IPS-11a (cell line): Measurements from ENCODE around the gene MTUS2.

Experiments used
- H3K4me3 ChIP-seq: one replicate; pipeline ENCODE4 v1.5.1; 2013; ENCODE audit warnings: low read depth, low read length, control low read depth

Gene MTUS2

DNA sequence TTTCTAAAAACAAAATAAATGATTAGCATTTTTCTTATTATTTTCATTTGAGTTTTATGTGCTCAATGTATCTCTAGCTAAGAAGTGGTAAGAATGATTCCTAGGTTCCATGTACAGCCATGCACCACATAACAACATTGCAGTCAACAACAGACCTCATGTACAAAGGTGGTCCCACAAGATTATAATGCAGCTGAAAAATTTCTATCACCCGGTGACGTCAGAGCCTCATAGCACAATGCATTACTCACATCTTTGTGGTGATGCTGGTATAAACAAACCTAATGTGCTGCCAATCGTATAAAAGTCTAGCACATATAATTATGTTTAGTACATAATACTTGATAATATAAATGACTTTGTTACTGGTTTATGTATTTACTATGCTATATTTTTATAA, 654.9 kb downstream of the MTUS2 start:
- no peak overlapping the region for H3K4me3 ChIP-seq

DNA sequence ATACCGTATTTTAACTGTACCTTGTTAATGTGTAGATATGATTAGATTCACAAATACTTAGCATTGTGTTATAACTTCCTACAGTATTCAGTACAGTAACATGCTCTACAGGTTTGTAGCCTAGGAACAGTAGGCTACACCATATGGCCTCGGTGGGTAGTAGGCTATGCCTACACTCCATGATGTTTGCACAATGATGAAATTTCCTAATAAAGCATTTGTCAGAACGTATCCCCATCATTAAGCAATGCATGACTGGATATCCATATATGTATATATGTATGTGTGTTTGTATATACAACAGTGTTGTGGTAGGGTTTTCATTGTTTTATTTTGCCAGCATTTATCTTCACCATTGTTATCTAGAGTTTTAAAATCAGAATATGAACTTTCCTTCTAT, 655.9 kb downstream of the MTUS2 start:
- no peak overlapping the region for H3K4me3 ChIP-seq

DNA sequence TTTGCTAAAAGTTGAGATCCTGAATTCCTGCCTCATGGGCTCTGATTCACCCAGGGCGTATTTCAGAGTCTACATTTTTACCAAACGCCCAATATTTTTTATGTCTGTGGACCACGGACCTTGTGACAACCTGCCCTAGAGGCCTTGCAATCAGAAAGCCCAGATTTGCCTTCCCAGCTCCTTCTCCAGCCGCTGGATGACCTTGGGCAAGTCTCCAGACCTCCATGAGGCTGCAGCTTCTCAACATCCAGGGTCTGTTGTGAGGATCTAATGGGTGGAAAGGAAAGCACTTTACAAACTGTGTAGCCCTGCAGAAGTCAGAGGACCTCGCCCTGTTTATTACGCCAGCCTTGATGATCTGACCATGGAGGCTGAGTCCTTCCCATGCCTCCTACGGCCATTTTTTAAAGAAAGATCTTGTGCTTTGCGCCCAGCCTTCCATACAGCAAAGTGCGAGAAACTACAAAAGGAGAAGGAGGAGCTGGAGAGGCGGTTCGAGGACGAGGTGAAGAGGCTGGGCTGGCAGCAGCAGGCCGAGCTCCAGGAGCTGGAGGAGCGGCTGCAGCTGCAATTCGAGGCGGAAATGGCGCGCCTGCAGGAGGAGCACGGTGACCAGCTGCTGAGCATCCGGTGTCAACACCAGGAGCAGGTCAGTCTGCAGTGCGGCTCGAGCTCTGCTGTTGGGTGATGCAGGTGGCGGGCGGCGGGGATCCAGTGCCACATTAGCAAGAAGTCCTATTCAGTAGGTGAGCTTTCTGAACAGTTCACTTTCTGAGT, 659.8 kb downstream of the MTUS2 start:
- no peak overlapping the region for H3K4me3 ChIP-seq

DNA sequence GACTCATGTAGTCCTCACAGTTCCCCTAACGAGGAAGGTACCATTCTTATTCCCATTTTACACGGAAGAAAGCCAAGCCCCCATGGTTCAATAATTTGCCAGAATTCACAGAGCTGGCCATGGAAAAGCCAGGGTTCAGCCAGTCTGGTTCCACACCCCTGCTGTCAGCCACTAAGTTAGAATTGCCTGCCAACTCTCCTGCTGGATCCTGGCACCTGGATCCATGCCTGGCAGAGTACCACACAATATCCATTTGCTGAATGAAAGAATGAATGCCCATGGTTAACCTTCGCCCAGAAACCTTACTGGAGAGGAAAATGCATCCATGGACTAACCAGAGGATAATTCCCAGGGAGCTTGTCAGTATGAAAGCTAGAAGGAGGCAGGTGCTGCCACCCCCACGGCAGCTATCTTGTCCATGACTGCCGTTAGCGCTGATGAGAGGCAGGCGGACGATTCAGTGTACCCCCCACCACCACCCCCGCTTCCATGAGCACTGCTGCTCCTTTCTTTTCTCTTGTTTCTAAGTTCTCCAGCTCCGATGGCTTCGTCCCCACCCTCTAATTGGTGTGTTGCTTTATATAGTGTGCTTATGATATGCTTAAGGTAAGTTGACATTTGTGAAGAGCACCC, 660.9 kb downstream of the MTUS2 start:
- no peak overlapping the region for H3K4me3 ChIP-seq

DNA sequence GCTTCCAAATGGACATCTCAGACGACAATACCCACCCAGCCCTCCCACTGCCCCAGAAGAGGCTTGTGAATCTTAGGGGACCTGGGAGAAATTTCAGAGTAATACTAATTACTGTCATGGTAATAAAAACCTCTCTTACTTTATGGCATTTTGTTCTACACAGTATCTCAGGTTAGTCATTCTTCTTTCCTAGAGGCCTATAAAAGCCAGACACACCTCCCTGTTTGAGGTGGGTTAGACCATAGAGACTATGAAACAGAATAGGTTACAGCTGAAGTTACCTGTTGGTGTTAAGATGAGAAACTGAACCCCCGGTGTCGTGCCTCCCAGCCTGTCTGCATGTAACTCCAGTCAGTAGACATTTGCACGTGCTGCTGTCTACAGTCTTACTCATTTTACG, 661.5 kb downstream of the MTUS2 start:
- no peak overlapping the region for H3K4me3 ChIP-seq

DNA sequence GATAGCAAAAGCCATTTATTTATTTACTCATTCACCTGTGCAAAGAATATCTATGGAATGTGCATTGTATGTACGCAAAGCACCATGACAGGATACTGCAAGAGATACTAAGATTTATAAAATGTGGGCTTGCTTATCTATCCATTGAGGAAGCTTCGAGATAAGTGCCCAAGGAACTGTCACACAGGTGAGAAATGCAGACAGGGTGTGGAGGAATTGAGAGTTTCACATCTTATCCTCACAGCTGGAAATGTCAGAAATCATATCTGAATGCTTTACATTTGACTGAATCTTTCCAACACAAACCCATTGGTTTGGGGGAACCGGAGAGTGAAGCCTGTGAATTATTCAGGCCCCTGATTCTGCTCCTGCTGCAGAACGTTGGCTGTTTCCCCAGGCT, 662.4 kb downstream of the MTUS2 start:
- no peak overlapping the region for H3K4me3 ChIP-seq

DNA sequence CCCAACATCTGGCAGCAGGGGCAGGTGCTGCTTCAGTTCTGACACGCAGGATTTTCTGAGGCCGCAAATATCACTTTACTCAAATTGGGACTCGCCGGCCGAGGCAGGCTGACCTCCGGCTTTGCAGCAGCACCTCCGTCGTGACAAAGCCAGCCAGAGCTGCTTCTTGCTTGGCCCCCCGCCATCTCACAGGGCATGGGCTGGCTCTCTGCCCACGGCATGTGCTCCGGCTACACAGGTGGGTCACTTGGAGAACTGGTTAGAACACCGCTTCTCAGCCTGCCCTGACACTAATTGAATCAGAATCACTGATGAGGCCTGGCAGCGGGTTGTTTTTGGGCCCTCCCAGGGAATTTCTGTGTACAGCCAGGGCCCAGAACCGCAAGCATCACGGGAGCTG, 663.1 kb downstream of the MTUS2 start:
- H3K4me3 ChIP-seq: no peak overlapping the region

DNA sequence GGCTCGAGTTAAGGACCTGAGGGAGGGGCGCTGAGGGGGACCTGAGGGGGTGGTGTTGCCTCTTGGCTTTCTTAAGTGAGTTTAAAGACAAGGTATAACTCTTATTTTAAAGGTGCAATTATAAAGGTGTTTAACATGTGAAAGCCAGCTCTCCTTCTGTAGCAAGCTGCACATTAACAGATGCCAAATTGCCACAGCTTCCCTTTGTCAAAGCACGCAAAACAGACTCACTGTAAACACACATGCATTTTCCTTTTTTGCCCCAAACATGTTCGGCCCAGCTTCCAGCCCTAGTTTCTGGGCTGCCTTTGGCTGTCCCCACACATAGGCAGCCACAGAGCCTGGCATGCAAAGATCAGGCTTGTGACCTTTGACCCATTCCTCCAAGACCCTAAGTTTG, 663.5 kb downstream of the MTUS2 start:
- H3K4me3 ChIP-seq: no peak overlapping the region

DNA sequence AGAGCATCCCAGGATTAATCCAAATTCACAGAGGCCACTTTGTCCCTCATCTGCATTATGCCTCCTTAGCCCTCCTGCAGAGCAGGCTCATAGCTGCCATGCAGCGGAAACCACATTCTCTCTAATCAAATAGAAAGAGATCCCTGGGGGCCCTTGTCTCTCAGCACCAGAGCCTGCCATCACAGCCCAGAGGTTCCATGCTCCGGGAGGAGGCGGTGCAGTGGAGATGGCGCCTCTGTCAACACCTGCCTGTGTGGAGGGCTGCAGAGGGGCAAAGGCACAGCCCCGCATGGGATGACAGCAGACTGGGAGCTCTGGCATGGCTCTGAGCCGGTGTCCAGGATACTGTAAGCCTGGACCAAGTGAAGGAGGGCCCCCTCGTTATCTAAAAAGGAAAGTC, 664.1 kb downstream of the MTUS2 start:
- no peak overlapping the region for H3K4me3 ChIP-seq

DNA sequence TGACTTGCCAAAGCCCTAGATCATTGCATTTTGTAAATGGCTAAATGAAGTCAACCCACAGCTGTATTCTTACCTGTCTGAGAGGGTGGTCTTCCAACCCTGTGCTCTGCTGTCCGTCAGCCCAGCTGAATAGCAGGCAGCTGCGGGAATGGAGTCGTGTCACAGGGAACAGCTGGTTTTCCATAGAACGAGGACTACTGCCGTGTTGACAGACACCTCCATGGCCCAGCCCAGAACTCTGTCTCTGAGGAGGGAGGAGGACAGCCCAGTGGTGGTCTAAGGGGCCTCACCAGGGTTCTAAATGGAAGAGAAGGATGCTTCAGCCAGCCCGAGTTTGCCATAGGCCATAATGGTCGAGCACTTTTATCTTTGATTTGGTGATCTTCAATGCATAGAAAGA, 664.7 kb downstream of the MTUS2 start:
- no peak overlapping the region for H3K4me3 ChIP-seq

DNA sequence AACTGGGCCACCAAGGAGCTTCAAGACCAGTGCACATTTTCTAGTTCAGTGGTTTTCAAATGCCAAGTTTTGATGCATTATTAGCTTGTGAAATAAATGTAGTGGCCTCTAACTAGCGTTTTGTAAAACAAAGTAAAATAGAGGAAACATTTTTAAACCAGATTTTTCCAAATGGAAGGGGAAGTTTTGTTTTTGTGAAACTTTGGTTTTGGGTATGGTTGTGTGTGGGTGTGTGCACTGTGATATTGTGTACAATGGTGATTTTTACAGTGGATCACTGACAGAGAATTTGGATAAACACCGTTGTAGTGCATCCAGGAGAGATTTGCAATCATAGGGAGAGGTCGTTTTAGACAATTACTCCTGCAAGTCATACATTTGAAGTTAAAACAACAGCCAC, 666.4 kb downstream of the MTUS2 start:
- no peak overlapping the region for H3K4me3 ChIP-seq

DNA sequence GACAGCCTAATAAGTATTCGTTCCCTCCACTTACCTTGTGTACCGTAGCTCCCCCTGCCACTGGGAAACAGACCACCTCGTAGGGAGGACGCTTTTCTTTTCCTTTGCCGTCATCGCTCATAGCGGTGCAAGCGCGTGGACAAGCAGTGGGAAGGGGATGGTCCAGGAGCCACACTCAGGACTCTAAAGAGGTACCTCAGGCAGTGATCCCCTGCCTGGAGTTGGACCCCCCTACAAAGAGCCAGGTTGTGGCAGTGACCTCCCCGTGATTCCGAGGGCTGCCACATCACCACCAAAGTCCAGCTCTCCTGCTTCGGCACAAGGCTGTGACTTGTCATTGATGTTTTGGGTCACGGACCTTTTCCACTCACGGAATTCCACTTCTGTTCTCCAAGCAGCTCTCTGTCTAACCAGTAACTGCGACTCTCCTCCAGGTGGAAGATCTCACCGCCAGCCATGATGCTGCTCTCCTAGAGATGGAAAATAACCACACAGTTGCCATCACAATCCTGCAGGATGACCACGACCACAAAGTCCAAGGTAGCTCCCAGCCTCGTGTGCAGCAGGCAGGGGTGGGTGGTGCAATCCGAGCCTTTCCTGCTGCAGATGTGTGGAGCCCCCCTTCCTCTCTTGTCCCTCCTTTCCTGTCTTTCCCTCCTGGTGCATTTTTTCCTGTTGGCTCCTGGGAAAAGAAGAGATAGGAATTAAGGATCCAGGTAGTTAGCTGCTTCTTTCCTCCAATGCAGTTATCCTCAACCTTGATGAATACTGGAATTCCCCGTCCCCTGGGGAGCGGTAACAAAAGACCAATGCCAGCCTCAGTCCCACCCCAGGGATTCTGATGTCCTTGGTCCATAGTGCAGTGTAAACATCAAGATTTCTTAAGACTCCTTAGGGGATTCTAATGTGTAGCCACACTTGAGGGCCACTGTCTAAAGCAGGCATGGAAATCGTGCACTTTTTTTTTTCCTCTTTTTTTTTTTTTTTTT, 667.6 kb downstream of the MTUS2 start:
- H3K4me3 ChIP-seq: no peak overlapping the region

DNA sequence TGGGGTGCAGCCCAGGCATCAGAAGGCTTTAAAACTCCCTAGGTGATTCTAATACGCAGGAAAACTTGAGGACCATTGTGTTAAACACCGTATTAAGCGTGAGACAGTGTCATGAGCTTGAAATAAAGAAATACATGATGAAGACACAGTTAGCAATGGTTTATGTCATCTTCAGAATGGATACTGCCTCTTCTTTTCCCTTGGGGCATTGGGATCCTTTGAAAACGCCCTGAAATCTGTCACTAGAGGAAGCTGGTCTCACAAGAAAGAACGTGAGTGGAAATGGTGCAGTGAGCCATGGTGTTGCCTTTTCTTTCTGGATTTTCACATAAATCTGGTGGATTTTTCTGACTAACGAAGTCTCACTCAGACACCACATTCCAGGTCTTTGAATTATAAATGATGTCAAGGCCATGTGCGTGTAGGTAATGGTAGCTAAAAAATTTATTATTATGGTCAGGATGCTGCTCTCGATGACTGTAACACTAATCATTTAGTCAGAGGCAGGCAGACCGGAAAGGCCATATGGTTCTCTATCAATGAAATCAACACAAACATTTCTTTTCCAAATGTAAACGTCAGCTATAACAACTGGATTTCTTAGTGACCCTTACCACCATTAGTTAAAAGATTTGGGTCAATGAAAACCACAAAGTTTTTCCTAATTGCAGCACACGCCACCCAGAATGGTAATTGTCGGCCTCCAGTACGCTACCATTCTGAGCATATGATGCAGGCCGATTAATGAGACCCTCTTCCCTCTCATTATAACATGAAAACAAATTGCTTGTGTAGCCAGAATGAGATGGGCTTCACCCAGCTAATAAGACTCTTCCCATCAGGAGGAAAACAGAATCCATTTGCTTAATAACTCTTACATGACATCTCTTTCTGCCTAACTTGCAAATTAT, 669.8 kb downstream of the MTUS2 start:
- no peak overlapping the region for H3K4me3 ChIP-seq

DNA sequence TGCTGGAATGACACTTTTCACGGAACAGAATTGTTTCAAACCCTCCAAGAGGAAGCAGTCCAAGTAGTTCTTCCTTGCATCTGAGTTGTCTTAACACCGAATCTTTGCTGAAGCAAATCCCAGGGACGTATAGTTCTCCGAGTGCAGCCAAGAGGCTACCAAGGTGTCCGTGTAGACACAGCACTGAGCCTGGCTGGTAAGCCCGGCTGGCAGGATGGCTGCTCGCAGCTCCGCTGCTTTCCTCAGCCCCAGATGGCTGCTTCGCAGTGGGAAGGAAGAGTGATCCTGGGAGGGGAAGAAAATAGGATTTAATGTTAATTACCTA, 670.4 kb downstream of the MTUS2 start:
- no peak overlapping the region for H3K4me3 ChIP-seq

DNA sequence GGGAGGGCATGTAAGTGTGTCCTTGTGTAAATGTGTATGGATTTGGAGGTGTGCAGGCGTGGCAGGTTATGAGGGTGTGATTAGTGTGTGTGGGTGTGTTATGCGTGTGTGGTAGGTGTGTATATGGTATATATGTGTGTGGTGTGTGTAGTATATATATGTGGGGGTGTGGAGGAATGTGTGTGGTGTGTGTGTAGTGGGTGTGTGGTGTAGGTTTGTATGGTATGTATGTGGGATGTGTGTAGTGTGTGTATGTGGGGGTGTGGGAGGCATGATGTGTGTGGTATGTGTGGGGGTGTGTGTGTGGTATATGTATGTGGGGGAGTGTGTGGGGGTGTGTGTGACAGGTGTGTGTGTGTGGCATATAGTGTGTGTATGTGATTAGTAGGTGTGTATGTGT, 671.1 kb downstream of the MTUS2 start:
- H3K4me3 ChIP-seq: no peak overlapping the region

DNA sequence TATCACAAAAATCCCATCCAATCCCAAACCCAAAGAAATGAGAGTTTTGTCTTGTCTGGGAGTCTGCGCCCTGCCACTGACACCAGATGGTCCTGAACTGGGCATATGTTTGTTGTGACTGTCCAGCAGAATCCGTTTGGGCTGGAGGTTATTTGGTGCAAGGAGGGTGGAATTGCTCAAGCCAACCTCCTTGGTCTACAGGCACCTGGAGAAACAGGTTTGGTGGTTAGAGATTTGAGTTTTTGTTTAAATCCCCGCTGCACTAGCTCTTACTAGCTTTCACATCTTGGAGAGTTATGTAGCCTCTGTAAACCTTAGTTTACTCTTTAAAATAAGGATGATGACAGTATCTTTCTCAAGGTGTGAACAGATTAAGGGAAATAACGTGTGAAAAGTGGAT, 673.7 kb downstream of the MTUS2 start:
- no peak overlapping the region for H3K4me3 ChIP-seq

DNA sequence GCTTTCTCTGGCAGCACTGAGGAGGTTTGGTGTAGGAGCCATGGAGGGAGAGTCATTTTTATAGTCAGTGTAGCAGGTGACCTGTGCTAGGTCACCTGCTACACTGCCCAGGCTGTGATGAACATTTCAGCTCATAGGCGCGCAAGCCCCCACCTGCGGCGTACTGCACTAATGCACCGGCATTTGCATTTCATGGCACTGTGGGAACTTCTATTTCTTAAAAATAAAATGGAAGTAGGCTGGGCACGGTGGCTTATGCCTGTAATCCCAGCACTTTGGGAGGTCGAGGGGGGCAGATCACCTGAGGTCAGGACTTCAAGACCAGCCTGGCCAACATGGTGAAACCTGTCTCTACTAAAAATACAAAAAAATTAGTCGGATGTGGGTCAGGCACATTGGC, 674.4 kb downstream of the MTUS2 start:
- H3K4me3 ChIP-seq: no peak overlapping the region

DNA sequence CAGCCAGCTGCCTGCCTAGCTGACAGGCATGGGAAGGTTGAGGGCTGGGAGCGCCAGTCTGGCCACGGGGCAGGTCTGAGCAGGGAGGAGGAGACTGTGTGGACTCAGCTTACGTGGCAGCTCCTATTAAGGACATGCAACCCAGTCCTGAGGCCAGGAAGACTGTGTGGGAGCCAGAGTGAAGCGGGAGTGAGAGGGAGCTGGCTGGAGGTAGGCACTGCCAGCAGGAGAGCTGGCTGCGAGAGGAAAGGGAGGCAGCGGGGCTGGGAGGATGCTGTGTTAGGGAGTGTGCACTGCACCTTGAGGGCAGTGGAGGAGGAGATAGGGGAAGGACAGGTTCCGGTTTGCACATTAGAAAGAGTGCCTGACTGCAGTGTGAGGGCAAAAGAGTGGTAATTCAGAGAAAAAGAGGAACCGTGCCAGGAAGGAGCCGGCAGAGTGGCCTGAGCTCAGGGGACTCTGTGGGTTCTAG, 676.1 kb downstream of the MTUS2 start:
- H3K4me3 ChIP-seq: no peak overlapping the region

DNA sequence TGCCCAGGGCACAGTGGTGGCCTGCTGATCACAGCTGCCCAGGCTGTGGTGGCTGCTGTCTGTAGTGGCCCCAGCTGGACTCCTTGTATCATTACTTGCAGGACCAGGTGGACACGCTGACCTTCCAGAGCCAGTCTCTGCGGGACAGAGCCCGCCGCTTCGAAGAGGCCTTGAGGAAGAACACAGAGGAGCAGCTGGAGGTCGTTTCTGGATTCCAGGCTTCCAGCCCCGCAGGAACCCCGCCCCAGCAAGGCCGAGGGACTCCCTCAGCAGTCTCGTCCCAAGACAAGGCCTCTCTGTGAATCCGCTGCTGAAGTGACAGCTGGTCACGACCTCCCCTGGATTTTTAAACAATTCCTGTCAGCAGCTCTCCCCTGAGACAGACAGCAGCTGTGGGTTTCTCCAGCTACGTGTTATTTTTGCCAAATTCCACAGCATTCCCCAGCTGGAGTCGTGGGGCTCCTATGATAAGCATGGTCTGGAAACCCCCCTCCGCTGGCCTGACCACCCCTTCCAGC, 677.1 kb downstream of the MTUS2 start:
- H3K4me3 ChIP-seq: no peak overlapping the region

DNA sequence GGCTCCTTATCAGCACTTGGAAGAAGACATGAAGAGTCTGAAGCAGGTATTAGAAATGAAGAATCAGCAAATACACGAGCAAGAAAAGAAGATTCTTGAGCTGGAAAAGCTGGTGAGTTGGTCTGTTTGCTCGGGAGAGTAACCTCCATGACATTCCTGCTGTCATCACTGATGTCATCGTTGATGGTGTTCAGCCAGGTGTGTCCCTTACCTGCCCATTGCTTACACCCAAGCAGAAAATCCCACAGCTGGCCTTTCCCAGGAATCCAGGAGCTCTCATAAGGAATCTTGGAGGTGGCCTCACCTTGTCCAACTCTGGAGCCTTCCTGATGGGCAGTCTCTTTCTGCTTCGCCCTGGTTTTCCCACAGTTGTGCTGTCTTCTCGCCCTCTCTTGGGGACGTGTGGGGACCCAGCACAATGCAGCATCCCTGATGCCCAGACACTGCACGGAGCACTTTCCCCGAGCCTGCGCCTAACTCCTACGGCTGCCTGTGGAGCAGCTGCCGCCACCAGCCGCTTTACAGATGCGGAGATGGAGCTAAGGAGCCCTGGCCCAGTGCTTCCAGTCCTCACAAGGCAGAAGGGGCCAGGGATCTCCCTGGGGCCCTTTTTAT, 678.4 kb downstream of the MTUS2 start:
- no peak overlapping the region for H3K4me3 ChIP-seq
